ENCODE measurements around the gene CCL21. TPM values are rescaled to one million over a fixed set of nuclear protein-coding genes. Genes with fewer than 3 reads are reported as not detected.

CCL21 gene
- total RNA-seq, 4 donors from 2014 or later, result 6.5 to 207 (median 110) TPM

- 79 to 87% methylated on average over 5 of the region's 5 CpGs for WGBS, 2 donors (ENCODE audit: low coverage in 1 of 2)
- TF ChIP-seq POLR2AphosphoS5 (IDR thresholded peaks at IDR 0.05) (no peak), EP300 (IDR thresholded peaks at IDR 0.05) (no peak), CTCF (IDR thresholded peaks at IDR 0.05) (no peak), POLR2A (IDR thresholded peaks at IDR 0.05) (no peak)
- ATAC-seq, result no peak
- H3K36me3 ChIP-seq, result no peaks in the 10 kb centered on the region
- H3K27me3 ChIP-seq, result no peaks in the 10 kb centered on the region
- no peak overlapping the region for H3K4me3 ChIP-seq
- H3K9me3 ChIP-seq, result no peaks in the 10 kb centered on the region
- H3K4me1 ChIP-seq, result peaks cover 0 to 13% (median 0%) of the 10 kb centered on the region in 3 donors
- H3K27ac ChIP-seq, result no peak overlapping the region
Observed at GRCh38 chr9:34691936-34692315, 18.0 kb downstream of the CCL21 start.

GRCh38 chr9:34690983-34691935 lies 18.7 kb downstream of the CCL21 start, which contains the start of gene CCL19:
CCL19 (minus strand) TSS chr9:34691276; CDS start chr9:34691139, 137 bp downstream.
- no peak within 1 kb of the TSS for H3K4me3 ChIP-seq

GRCh38 chr9:34689512-34689911 lies 20.4 kb downstream of the CCL21 start:
- peaks cover 0 to 4% of the 10 kb centered on the region in 2 donors for H3K36me3 ChIP-seq
- no peak for ATAC-seq
- H3K9me3 ChIP-seq, result no peaks in the 10 kb centered on the region
- peaks cover 0 to 13% (median 0%) of the 10 kb centered on the region in 3 donors for H3K4me1 ChIP-seq
- WGBS, 2 donors (ENCODE audit: low coverage in 1 of 2), result 86 to 100% methylated on average over 2 to 8 of the region's 8 CpGs
- H3K27ac ChIP-seq, result no peak overlapping the region
- H3K4me3 ChIP-seq, result no peak overlapping the region
- no peaks in the 10 kb centered on the region for H3K27me3 ChIP-seq
- no peak for TF ChIP-seq EP300 (IDR thresholded peaks at IDR 0.05)
- TF ChIP-seq POLR2AphosphoS5 (IDR thresholded peaks at IDR 0.05), result no peak
- no peak for TF ChIP-seq CTCF (IDR thresholded peaks at IDR 0.05)
- no peak for TF ChIP-seq POLR2A (IDR thresholded peaks at IDR 0.05)

More at GRCh38 chr9:34690983-34691935, 18.7 kb downstream of the CCL21 start, which contains the start of gene CCL19:
- Histone ChIP-seq H3K36me3 (no peaks in the 10 kb centered on the region), H3K4me1 (peaks cover 0 to 13% (median 0%) of the 10 kb centered on the region in 3 donors), H3K27me3 (no peaks in the 10 kb centered on the region), H3K27ac (no peak within 1 kb of the TSS), H3K9me3 (no peaks in the 10 kb centered on the region)
- TF ChIP-seq EP300 (IDR thresholded peaks at IDR 0.05) (no peak), POLR2A (IDR thresholded peaks at IDR 0.05) (no peak), CTCF (IDR thresholded peaks at IDR 0.05) (no peak), POLR2AphosphoS5 (IDR thresholded peaks at IDR 0.05) (no peak)
- 41% methylated on average over 4 of the region's 6 CpGs; no CpG with 5 or more reads in 1 of the 2 donors for WGBS, 2 donors (ENCODE audit: low coverage in 1 of 2)
- ATAC-seq, result no peak

GRCh38 chr9:34689116-34689470 lies 20.8 kb downstream of the CCL21 start:
- Histone ChIP-seq H3K9me3 (no peaks in the 10 kb centered on the region), H3K4me1 (peaks cover 0 to 13% (median 0%) of the 10 kb centered on the region in 3 donors), H3K27ac (no peak overlapping the region), H3K36me3 (peaks cover 0 to 8% of the 10 kb centered on the region in 2 donors), H3K4me3 (no peak overlapping the region), H3K27me3 (no peaks in the 10 kb centered on the region)
- no peak for ATAC-seq
- WGBS, 2 donors (ENCODE audit: low coverage in 1 of 2), result 57 to 75% methylated on average over 1 of the region's 4 CpGs
- TF ChIP-seq POLR2A (IDR thresholded peaks at IDR 0.05) (no peak), POLR2AphosphoS5 (IDR thresholded peaks at IDR 0.05) (no peak), EP300 (IDR thresholded peaks at IDR 0.05) (no peak), CTCF (IDR thresholded peaks at IDR 0.05) (no peak)
